Fibroblast of peridontal ligament (primary cell): ENCODE results near the gene CSTB.

Experiments used
- DNase-seq: peaks from one replicate; pipeline ENCODE4 v3.0.0-alpha.2; 2010; ENCODE audit errors: extremely low read depth

The CSTB gene

DNA sequence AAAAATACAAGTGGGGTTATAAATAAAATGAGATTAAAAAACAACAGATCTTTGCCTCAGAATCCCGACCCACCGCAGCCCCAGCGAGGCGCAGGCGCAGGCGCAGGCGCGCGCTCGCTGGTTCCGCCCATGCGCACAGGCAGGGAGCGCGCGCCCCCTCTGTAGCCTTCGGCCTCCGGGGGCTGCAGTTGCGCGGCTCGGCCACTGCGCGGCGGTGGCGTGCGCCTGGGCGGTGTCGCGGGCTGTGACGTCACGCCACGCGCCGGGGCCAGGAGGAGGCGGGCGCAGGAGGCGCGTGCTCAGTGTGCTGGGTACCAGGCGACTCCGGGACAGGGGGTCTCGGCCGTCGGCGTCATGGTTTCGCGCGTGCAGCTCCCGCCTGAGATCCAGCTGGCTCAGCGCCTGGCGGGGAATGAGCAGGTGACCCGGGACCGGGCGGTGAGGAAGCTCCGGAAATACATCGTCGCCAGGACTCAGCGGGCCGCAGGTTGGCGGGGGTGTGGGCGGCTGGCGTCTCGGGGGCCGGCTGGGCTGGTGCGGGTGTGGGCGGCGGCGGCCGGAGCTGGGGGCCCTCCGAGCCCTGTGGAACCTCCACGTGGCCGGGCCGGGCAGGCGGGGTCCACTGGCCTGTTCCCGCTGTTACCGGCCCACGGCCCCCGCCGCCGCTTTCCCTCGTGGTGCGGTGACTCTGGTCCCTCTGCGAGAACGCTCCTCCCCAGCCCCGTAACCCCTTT lies 13.3 kb upstream of the CSTB start, which contains the start of gene RRP1:
TSS of gene RRP1 (plus strand) at position 302 of the 734 bp plus-strand sequence. CDS start at position 355, 53 bp downstream.
- DNase-seq = peak; percentile 77

GRCh38 chr21:43786807-43787440 lies 10.8 kb upstream of the CSTB start:
- DNase-seq = no peak

- no peak for DNase-seq
These were observed 10.2 kb upstream of the CSTB start for GRCh38 chr21:43786300-43786806.

GRCh38 chr21:43785134-43785533 lies 9.0 kb upstream of the CSTB start:
- no peak for DNase-seq

DNA sequence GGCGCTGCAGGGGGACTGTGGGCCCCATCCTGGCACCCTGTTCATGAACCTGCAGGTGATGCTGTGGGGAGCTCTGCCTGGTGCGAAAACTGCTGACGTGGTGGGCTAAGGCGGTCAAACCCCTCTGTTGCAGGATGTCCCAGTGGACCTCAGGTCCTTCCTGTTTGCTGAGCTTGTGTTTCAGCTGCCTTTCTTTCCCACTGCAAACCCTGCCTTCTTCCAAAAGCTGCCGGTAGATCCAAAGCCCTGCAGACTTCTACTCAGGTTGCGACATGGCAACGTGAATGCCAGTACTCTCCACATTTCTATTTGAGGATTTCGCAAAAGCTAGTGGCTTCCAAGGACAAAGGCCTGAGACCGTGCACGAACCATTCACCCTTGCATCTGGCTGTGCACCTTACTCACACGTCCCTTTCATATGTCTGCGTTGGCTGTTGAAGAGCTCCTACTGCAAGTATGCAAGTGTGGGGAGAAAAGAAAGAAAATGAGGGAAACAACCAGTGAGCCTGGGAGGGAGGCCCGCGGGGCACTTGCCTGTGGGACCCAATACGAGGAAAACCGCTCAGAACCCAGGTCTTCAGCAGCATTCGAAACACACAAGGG lies 7.1 kb upstream of the CSTB start:
- DNase-seq = no peak

DNA sequence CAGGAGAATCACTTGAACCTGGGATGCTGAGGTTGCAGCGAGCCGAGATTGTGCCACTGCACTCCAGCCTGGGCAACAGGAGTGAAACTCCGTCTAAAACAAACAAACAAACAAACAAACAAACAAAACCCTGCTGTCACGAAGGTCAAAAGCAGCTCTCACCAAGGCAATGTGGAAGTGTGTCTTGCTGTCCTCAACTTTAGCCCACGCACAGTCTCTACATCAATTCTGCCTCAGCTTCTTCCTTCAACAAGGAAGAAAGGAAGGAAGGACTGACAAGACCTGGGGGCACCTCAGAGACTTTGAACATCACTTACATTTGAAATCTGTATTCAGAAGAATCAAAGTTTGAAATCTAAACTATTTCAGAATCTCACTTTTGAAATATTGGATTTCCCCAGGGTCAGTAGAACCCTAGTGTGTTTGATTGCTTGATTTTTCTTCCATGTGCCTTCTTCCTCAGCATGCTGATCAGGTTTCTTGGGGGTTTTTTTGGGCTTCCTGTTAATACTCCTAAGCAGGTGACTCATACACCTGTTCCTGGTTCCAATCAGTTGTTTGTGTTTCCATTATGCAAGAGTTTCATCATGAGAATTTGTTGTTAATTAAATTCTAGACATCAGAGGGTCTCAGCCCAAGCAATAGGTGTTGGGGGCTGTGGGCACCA lies 6.5 kb upstream of the CSTB start:
- no peak for DNase-seq

DNA sequence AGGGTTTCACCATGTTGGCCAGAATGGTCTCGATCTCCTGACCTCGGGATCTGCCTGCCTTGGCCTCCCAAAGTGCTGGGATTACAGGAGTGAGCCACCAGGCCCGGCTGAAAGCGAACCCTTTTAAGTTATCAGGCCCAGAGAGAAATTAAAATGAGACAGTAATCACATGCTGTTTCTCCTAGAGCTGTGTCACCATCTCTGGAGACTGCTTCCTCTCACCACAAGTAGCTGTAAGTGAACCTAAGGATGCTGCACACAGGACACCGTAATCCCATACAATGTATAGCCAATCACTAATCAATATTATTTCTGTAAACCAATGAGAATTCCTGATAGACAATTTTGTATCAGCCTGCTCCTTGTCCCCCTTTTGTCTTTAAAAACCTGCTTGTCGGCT lies 5.7 kb upstream of the CSTB start:
- DNase-seq = no peak

DNA sequence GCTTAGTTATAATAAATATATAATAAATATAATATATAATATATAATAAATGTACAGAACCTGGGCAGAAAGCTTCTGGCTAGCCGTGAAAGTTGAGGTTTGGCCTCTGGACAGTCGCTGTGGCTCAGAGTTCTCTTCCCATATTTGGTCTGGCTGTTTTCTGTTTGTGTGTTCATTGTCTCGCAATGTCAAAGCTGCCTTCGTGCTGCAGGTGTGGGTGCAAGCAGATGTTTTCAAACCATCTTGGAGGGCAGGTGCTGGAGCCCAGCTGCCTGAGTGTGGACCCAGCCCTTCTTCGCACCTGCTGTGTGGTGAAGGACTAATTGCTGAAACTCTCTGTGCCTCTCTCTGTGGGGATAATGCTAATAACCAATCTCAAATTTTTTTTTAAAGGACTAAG lies 3.6 kb upstream of the CSTB start:
- no peak for DNase-seq

GRCh38 chr21:43778469-43779335 lies 2.6 kb upstream of the CSTB start:
- DNase-seq = no peak

DNA sequence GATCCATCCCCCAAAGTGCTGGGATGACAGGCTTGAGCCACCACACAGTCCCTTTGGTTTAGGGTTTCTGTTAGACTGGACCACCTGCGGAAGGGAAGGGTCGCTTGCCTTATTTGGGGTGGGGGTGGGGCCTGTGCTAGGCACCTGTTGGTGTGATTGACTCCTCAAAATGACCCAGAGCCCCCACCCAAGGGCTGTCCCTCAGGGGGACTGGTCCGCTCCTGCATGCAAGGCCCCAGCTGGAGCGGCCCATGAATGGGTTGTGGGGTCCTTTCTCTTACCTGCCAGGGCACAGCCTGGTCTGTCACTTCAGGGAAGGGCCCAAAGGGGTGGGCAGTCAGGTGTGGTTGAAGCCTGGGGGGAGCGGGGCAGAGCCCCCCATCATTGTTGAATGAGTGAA lies 1.8 kb upstream of the CSTB start:
- DNase-seq = no peak

DNA sequence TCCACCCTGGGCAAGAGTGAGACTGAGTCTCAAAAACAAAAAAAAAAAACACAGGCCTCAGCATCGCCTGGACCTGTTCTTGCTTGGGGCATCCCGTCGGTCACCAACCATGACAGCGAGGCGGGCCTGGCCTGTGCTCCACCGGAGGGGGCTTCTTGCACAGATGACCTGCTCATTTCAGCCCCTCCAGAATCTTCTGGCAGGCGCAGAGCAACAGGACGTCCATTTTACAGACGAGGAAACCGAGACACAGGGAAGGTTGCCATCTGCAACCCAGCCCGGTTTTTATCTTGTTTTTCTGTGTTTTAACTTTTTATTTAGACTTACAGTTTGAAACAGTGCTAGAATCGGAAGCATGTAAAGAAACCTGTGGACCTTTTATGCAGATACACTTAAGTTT lies 918 bp downstream of the CSTB start:
- no peak for DNase-seq

DNA sequence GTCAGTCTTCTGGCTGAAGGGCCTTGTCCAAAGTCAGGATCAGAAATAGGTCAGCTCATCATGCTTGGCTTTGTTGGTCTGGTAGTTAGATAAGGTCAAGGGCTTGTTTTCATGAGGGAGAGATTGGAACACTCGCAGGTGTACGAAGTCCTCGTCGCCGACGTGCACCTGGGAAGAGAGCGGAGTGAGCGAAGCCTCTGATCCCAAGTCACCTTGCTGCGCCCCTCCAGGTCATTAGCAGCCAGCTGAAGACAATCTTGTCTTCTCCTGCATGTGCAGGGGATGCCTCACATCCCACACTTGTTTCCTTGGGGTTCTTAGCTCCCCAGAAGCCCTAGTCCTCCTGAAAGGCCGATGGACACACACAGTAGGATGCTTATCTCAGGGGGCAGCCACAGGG lies 1.9 kb downstream of the CSTB start:
- no peak for DNase-seq

GRCh38 chr21:43772425-43772821 lies 3.7 kb downstream of the CSTB start:
- no peak for DNase-seq

GRCh38 chr21:43771698-43772424 lies 4.2 kb downstream of the CSTB start:
- no peak for DNase-seq

DNA sequence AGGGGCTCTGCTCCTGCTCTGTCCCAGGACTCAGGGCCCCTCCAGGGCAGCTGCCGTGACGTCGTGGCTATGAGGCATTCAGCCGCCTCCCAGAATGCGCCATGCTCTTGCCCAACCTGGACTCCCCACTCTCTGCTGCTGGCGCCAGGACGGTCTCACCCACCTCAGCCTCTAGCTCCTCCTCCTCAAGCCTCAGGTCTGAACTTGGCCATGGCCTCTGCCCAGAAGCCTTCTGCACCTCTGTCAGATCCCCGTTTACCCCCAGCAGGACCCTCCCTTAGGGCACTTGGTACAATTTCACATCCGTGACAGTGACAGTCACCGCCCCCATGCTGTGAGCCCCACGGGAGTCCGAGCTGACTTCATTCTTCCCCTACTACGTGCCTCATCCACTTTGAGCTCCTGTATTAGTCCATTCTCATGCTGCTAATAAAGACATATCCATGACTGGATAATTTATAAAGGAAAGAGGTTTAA lies 4.9 kb downstream of the CSTB start:
- no peak for DNase-seq

DNA sequence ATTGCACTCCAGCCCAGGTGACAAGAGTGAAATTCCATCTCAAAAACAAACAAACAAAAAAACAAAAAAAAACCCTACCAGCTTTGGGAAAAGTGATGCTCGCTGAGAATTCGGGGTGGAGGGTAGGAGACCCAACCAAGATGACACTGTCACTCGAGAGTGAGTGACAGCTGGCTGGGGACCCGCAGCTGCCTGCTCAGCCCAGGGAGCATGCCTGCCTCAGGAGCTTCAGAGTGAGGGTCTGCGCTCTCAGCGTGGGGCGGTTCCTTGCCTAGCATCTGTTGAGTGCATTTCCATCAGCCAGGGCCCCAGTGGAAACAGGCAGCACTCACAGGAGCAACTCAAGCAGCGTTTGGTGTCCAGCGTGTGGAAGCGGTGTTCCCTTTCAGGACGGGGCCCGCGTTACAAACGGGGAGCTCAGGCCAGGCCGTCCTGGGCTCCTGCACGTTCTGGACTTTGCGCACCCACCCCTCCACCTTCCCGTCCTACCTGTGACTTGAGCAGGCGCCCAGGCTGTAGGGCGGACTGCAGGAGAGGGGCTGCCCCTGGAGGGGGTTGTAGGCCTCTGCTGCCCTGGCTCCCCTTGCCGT lies 5.9 kb downstream of the CSTB start:
- DNase-seq = no peak

- no peak for DNase-seq
These were observed 6.7 kb downstream of the CSTB start for GRCh38 chr21:43769325-43769958.

- no peak for DNase-seq
These were observed 7.3 kb downstream of the CSTB start for GRCh38 chr21:43768868-43769167.

DNA sequence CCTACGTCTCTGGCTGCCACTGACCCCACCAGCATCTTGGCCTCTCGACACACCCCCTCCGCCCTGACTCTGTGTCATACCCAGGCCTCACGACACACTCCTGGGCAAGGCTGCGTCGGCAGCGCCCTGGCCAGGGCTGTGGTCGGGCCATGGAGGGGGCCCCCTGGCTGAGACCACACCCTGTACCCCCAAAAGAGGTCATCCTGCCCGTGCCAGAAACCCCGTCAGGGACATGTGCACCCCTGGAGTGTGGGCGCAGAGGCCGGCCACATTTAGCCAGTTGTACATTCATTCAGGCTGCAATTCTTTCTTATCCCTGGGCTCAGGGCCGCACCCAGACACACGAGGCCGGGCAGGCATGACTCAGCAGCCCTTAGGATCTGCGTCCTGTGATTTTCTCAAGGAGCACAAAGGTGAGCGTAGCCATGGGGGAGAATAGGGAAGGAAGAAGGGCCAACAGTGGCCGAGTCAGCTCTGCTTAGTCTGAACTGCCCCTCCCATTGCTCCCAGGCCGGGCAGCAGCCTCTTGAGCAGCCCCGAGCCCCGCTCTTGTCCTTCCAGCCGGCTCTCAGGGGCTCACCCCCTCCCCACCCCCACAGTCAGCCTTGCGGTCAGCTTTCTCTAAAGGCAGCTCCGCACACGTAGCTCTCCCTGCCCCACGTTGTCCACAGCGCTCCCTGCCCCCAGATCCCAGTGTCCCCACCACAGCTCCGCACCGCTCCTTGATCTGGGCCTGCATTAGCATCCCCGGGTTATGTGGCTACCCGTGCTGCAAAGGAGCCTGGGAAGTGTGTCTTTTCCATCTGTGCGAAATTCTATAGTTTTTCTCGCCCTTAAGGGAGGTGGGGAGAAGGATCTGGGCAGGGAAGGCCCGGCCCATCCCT lies 7.9 kb downstream of the CSTB start:
- peak; percentile 65 for DNase-seq
